ENCODE measurements around the gene PTPRQ.

GRCh38 chr12:80655751-80656150 is 211.7 kb downstream of the PTPRQ start:
- TF ChIP-seq CTCF (IDR thresholded peaks at IDR 0.05) (no peak), POLR2A (IDR thresholded peaks at IDR 0.05) (no peak)
